SH-SY5Y (cell line): ENCODE data around the gene VSX1.

Source experiments
- GATA2 ChIP-seq: IDR thresholded peaks from 2 replicates; pipeline ENCODE4 v1.6.1; 2011; ENCODE audit warnings: mild to moderate bottlenecking, low read depth, low read length
- GATA3 ChIP-seq: IDR thresholded peaks from 2 replicates; pipeline ENCODE4 v1.6.1; 2011; ENCODE audit warnings: low read depth, mild to moderate bottlenecking, low read length, moderate library complexity

GRCh38 chr20:25127761-25128537, 46.0 kb upstream of the VSX1 start:
- TF ChIP-seq GATA2 (no peak), GATA3 (no peak)
